IPS DF 19.7 (cell line): ENCODE measurements around the gene ARL15.

Experiments
- DNase-seq: peaks from one replicate; pipeline ENCODE4 v3.0.0-alpha.2; 2013; ENCODE audit warnings: low read depth, low spot score

ARL15 gene

GRCh38 chr5:54315736-54316528 lies 5.6 kb upstream of the ARL15 start:
- DNase-seq: no peak

- no peak for DNase-seq
Measured at GRCh38 chr5:54313311-54314270, 3.2 kb upstream of the ARL15 start.

GRCh38 chr5:54312499-54312898 lies 2.1 kb upstream of the ARL15 start:
- DNase-seq: no peak

GRCh38 chr5:54311176-54311677 lies 854 bp upstream of the ARL15 start:
- DNase-seq: no peak

- no peak for DNase-seq
Measured at GRCh38 chr5:54309691-54310432, 511 bp downstream of the ARL15 start.

- no peak for DNase-seq
Measured at GRCh38 chr5:54309276-54309675, 1.1 kb downstream of the ARL15 start.

- DNase-seq: no peak
Measured at GRCh38 chr5:54307583-54307982, 2.8 kb downstream of the ARL15 start.

GRCh38 chr5:54306893-54307292 lies 3.5 kb downstream of the ARL15 start:
- DNase-seq: no peak

- no peak for DNase-seq
Measured at GRCh38 chr5:54305737-54306136, 4.6 kb downstream of the ARL15 start.

GRCh38 chr5:54304040-54304439 lies 6.3 kb downstream of the ARL15 start:
- DNase-seq: no peak

GRCh38 chr5:54302267-54302687 lies 8.1 kb downstream of the ARL15 start:
- no peak for DNase-seq

- DNase-seq: no peak
Measured at GRCh38 chr5:54301849-54302248, 8.5 kb downstream of the ARL15 start.

GRCh38 chr5:54301220-54301619 lies 9.2 kb downstream of the ARL15 start:
- no peak for DNase-seq

- no peak for DNase-seq
Measured at GRCh38 chr5:54298947-54299346, 11.4 kb downstream of the ARL15 start.

GRCh38 chr5:54296386-54296785 lies 14.0 kb downstream of the ARL15 start:
- no peak for DNase-seq

- no peak for DNase-seq
Measured at GRCh38 chr5:54295651-54296276, 14.6 kb downstream of the ARL15 start.

GRCh38 chr5:54294097-54294667 lies 16.2 kb downstream of the ARL15 start:
- no peak for DNase-seq

GRCh38 chr5:54292866-54293265 lies 17.5 kb downstream of the ARL15 start:
- no peak for DNase-seq

- DNase-seq: no peak
Measured at GRCh38 chr5:54291498-54291897, 18.9 kb downstream of the ARL15 start.

GRCh38 chr5:54289769-54290168 lies 20.6 kb downstream of the ARL15 start:
- DNase-seq: no peak
